Ecto neural progenitor cell (in vitro differentiated cells): ENCODE data around the gene RUVBL2.
"Not testable (repeated sequence)": the region's sequence is repeated elsewhere in the genome, so short reads cannot be mapped to it uniquely, and the experiment has no call there.

ENCODE experiments used
- DNase-seq: peaks from one replicate; pipeline ENCODE4 v3.0.0-alpha.2; 2018; ENCODE audit warnings: low spot score

RUVBL2 gene

GRCh38 chr19:49018388-49019241 lies 24.9 kb downstream of the RUVBL2 start:
- not testable (repeated sequence) for DNase-seq

GRCh38 chr19:49019242-49019932 lies 25.7 kb downstream of the RUVBL2 start:
- peak; percentile 88 for DNase-seq

GRCh38 chr19:49020342-49020741 lies 26.7 kb downstream of the RUVBL2 start:
- no peak for DNase-seq

GRCh38 chr19:49020931-49021895 lies 27.5 kb downstream of the RUVBL2 start:
- DNase-seq, result no peak

GRCh38 chr19:49022116-49022515 lies 28.4 kb downstream of the RUVBL2 start:
- no peak for DNase-seq

GRCh38 chr19:49024233-49024632 lies 30.5 kb downstream of the RUVBL2 start, which contains the start of gene CGB3:
Gene CGB3, minus strand, starts transcription at chr19:49024333. Its CDS starts 362 bp downstream, at chr19:49023971.
- DNase-seq, result not testable (repeated sequence)

- DNase-seq, result not testable (repeated sequence)
These were observed 31.4 kb downstream of the RUVBL2 start for GRCh38 chr19:49025088-49025487.

- not testable (repeated sequence) for DNase-seq
These were observed 31.9 kb downstream of the RUVBL2 start for GRCh38 chr19:49025599-49025998.

- DNase-seq, result not testable (repeated sequence)
These were observed 35.0 kb downstream of the RUVBL2 start for GRCh38 chr19:49028686-49029085.

- not testable (repeated sequence) for DNase-seq
These were observed 36.1 kb downstream of the RUVBL2 start for GRCh38 chr19:49029749-49030148.

- DNase-seq, result not testable (repeated sequence)
These were observed 36.6 kb downstream of the RUVBL2 start for GRCh38 chr19:49030323-49030722.

- not testable (repeated sequence) for DNase-seq
These were observed 38.1 kb downstream of the RUVBL2 start, which contains the start of gene CGB2 for GRCh38 chr19:49031642-49032301. Gene CGB2, plus strand, starts transcription at chr19:49031890. Its CDS starts 206 bp downstream, at chr19:49032096.

- peak; percentile 56 for DNase-seq
These were observed 43.1 kb downstream of the RUVBL2 start, which contains the start of gene CGB1 for GRCh38 chr19:49036815-49037214. Gene CGB1, minus strand, starts transcription at chr19:49036895. Its CDS starts 184 bp downstream, at chr19:49036711.

- not testable (repeated sequence) for DNase-seq
These were observed 44.4 kb downstream of the RUVBL2 start for GRCh38 chr19:49038111-49038510.

- not testable (repeated sequence) for DNase-seq
These were observed 45.0 kb downstream of the RUVBL2 start for GRCh38 chr19:49038557-49039276.

GRCh38 chr19:49039736-49040135 lies 46.0 kb downstream of the RUVBL2 start:
- DNase-seq, result not testable (repeated sequence)

GRCh38 chr19:49042177-49042576 lies 48.5 kb downstream of the RUVBL2 start:
- no peak for DNase-seq

GRCh38 chr19:49042666-49043065 lies 49.0 kb downstream of the RUVBL2 start:
- not testable (repeated sequence) for DNase-seq

- not testable (repeated sequence) for DNase-seq
These were observed 49.9 kb downstream of the RUVBL2 start, which contains the start of gene CGB5 for GRCh38 chr19:49043548-49043947. Gene CGB5, plus strand, starts transcription at chr19:49043848. Its CDS starts 362 bp downstream, at chr19:49044210.

- DNase-seq, result not testable (repeated sequence)
These were observed 55.3 kb downstream of the RUVBL2 start, which contains the start of gene CGB8 for GRCh38 chr19:49049011-49049410. Gene CGB8, minus strand, starts transcription at chr19:49049111. Its CDS starts 372 bp downstream, at chr19:49048739.
